ENCODE results near the gene SHROOM3. TPM values are rescaled to one million over a fixed set of nuclear protein-coding genes. Genes with fewer than 3 reads are reported as not detected.

SHROOM3 gene
- polyA plus RNA-seq, 2 of the 4 experiments (the other 2 are of a cell fraction), result 2.8 to 5.1 TPM

GRCh38 chr4:76531597-76531996 lies 96.6 kb downstream of the SHROOM3 start:
- ChIA-PET POLR2A (no interaction called here), CTCF (no interaction called here)
- Histone ChIP-seq H3K4me1 (no peaks in the 10 kb centered on the region), H3K4me3 (no peak overlapping the region), H3K4me2 (no peak overlapping the region), H3K9me3 (no peaks in the 10 kb centered on the region), H3K27ac (no peak overlapping the region)
- DNase-seq (ENCODE audit: low read depth in 1 of 2, low spot score in 1 of 2) (no peak), ATAC-seq (no peak), FAIRE-seq (no peak)
- no peak for TF ChIP-seq EHF (CRISPR knock-in tag; IDR thresholded peaks at IDR 0.05)
- TF ChIP-seq JUNB (IDR thresholded peaks at IDR 0.05), result no peak
- no peak for TF ChIP-seq HOXB5 (CRISPR knock-in tag; IDR thresholded peaks at IDR 0.05)
- WGBS (ENCODE audit: missing lambda C conversion rate), result 10% methylated on average over 2 of the region's 2 CpGs

- no peak for DNase-seq (ENCODE audit: low read depth in 1 of 2, low spot score in 1 of 2)
- Histone ChIP-seq H3K4me1 (no peaks in the 10 kb centered on the region), H3K4me3 (no peak overlapping the region), H3K27ac (no peak overlapping the region), H3K9me3 (no peaks in the 10 kb centered on the region), H3K4me2 (no peak overlapping the region)
- no peak for FAIRE-seq
- POLR2A ChIA-PET, result no interaction called here
- CTCF ChIA-PET, result no interaction called here
- WGBS (ENCODE audit: missing lambda C conversion rate), result 66% methylated on average over 2 of the region's 2 CpGs
- no peak for ATAC-seq
- TF ChIP-seq, protein P1, sequence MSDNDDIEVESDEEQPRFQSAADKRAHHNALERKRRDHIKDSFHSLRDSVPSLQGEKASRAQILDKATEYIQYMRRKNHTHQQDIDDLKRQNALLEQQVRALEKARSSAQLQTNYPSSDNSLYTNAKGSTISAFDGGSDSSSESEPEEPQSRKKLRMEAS (IDR thresholded peaks at IDR 0.05), result no peak
- TF ChIP-seq, protein P2, sequence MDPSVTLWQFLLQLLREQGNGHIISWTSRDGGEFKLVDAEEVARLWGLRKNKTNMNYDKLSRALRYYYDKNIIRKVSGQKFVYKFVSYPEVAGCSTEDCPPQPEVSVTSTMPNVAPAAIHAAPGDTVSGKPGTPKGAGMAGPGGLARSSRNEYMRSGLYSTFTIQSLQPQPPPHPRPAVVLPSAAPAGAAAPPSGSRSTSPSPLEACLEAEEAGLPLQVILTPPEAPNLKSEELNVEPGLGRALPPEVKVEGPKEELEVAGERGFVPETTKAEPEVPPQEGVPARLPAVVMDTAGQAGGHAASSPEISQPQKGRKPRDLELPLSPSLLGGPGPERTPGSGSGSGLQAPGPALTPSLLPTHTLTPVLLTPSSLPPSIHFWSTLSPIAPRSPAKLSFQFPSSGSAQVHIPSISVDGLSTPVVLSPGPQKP (IDR thresholded peaks at IDR 0.05; ENCODE audit: low read depth, low read length), result no peak
- TF ChIP-seq, protein P3, sequence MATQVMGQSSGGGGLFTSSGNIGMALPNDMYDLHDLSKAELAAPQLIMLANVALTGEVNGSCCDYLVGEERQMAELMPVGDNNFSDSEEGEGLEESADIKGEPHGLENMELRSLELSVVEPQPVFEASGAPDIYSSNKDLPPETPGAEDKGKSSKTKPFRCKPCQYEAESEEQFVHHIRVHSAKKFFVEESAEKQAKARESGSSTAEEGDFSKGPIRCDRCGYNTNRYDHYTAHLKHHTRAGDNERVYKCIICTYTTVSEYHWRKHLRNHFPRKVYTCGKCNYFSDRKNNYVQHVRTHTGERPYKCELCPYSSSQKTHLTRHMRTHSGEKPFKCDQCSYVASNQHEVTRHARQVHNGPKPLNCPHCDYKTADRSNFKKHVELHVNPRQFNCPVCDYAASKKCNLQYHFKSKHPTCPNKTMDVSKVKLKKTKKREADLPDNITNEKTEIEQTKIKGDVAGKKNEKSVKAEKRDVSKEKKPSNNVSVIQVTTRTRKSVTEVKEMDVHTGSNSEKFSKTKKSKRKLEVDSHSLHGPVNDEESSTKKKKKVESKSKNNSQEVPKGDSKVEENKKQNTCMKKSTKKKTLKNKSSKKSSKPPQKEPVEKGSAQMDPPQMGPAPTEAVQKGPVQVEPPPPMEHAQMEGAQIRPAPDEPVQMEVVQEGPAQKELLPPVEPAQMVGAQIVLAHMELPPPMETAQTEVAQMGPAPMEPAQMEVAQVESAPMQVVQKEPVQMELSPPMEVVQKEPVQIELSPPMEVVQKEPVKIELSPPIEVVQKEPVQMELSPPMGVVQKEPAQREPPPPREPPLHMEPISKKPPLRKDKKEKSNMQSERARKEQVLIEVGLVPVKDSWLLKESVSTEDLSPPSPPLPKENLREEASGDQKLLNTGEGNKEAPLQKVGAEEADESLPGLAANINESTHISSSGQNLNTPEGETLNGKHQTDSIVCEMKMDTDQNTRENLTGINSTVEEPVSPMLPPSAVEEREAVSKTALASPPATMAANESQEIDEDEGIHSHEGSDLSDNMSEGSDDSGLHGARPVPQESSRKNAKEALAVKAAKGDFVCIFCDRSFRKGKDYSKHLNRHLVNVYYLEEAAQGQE (IDR thresholded peaks at IDR 0.05), result no peak
These were observed 97.8 kb downstream of the SHROOM3 start for GRCh38 chr4:76532805-76533204.

DNA sequence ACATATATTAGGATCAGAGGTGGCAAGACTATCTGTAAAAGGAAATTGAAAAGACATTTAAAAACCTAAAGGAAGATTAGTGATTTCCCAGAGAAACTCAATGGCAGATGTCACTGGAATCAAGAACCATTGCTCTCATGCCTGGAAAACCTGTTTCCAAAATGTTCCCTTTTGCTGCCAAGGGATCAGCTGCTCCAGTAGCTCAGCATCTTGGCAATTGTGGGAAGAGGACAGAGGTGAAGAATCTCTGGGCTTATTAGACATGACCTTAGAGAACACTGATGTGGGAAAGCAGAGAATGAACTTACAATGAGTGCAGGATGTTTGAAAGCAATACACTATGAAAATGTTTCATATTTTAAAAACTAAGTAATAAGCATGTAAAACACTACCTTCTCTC lies 98.3 kb downstream of the SHROOM3 start:
- no peak for DNase-seq (ENCODE audit: low read depth in 1 of 2, low spot score in 1 of 2)
- H3K27ac ChIP-seq, result no peak overlapping the region
- H3K4me3 ChIP-seq, result no peak overlapping the region
- CTCF ChIA-PET, result interaction anchor here (0.8 kb wide), 1 partner anchor 14 kb away, joined by 3 read pairs; no protein-coding TSS in a partner anchor
- no peak for ATAC-seq
- POLR2A ChIA-PET, result no interaction called here
- H3K4me1 ChIP-seq, result no peaks in the 10 kb centered on the region
- H3K4me2 ChIP-seq, result no peak overlapping the region
- no peak for FAIRE-seq
- no peaks in the 10 kb centered on the region for H3K9me3 ChIP-seq
- TF ChIP-seq ESRRA (IDR thresholded peaks at IDR 0.05; ENCODE audit: borderline replicate concordance, low read length) (no peak), EP300 (IDR thresholded peaks at IDR 0.05) (no peak), CHD2 (IDR thresholded peaks at IDR 0.05; ENCODE audit: low read length, partially characterized antibody) (no peak), E2F6 (IDR thresholded peaks at IDR 0.05; ENCODE audit: borderline replicate concordance, low read depth) (no peak), ZC3H11A (IDR thresholded peaks at IDR 0.05) (no peak), MAZ (IDR thresholded peaks at IDR 0.05; ENCODE audit: borderline replicate concordance, low read depth, low read length) (no peak), POLR2AphosphoS2 (conservative IDR thresholded peaks at IDR 0.05; ENCODE audit: low read length) (no peak), HOXB13 (CRISPR knock-in tag; IDR thresholded peaks at IDR 0.05; ENCODE audit: low read depth) (no peak), CHD4 (IDR thresholded peaks at IDR 0.05; ENCODE audit: borderline replicate concordance) (no peak), RFX5 (IDR thresholded peaks at IDR 0.05) (no peak), EHMT2 (IDR thresholded peaks at IDR 0.05; ENCODE audit: low read depth) (no peak), CBX2 (IDR thresholded peaks at IDR 0.05; ENCODE audit: borderline replicate concordance, low read depth) (no peak), NPAS2 (CRISPR knock-in tag; IDR thresholded peaks at IDR 0.05; ENCODE audit: borderline replicate concordance) (no peak), SMC3 (IDR thresholded peaks at IDR 0.05) (no peak), POLR2A (IDR thresholded peaks at IDR 0.05; ENCODE audit: low read length) (no peak), HEYL (CRISPR knock-in tag; IDR thresholded peaks at IDR 0.05) (no peak)
- TF ChIP-seq, protein P4, sequence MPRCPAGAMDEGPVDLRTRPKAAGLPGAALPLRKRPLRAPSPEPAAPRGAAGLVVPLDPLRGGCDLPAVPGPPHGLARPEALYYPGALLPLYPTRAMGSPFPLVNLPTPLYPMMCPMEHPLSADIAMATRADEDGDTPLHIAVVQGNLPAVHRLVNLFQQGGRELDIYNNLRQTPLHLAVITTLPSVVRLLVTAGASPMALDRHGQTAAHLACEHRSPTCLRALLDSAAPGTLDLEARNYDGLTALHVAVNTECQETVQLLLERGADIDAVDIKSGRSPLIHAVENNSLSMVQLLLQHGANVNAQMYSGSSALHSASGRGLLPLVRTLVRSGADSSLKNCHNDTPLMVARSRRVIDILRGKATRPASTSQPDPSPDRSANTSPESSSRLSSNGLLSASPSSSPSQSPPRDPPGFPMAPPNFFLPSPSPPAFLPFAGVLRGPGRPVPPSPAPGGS (IDR thresholded peaks at IDR 0.05), result no peak
- TF ChIP-seq, protein P5, sequence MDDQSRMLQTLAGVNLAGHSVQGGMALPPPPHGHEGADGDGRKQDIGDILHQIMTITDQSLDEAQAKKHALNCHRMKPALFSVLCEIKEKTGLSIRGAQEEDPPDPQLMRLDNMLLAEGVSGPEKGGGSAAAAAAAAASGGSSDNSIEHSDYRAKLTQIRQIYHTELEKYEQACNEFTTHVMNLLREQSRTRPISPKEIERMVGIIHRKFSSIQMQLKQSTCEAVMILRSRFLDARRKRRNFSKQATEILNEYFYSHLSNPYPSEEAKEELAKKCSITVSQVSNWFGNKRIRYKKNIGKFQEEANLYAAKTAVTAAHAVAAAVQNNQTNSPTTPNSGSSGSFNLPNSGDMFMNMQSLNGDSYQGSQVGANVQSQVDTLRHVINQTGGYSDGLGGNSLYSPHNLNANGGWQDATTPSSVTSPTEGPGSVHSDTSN (IDR thresholded peaks at IDR 0.05), result no peak
